ENCODE results near the gene NCK2. TPM values are rescaled to one million over a fixed set of nuclear protein-coding genes. Genes with fewer than 3 reads are reported as not detected.
"Not testable (repeated sequence)": the region's sequence is repeated elsewhere in the genome, so short reads cannot be mapped to it uniquely, and the experiment has no call there.

NCK2 gene
- polyA plus RNA-seq, 3 donors: 2.5 to 18.2 (median 7.6) TPM

DNA sequence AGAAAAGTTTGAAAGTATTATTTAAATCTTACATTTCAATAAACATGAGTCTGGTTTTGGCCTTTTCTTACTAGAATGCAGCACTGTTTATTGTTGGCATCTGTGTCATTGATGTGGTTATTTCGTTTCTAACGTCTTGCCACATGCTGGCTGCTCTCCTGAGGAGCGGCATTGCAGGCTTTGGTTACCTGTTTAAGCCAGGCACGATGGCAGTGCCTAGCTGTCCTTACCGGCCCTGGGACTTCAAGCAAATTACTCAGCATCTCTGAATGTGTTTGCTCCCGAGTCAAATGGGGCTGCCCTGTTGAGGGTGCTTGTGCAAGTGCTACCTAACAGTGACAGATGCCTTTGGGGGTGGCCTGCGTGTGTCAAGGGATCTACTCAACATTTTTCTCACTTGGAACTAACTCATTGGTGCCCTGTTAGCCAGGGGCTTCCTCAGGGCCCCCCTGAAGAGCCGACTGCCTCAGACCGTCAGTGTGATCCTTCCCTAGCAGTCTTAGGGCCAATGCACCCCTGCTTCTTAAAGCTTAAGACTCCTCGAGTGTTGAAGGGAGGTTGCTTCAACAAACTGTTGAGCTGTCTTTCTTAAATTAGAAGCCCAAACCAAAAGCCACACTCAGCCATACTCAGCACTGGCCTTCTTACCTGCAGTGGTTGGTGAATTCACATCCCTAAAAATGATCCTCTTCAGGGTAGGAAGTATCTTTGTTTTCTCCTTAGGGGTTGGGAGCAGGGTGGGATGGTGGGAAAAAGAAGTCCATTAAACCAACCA, 151.5 kb downstream of the NCK2 start:
- no peaks in the 10 kb centered on the region for H3K79me2 ChIP-seq (ENCODE audit: insufficient read depth, low read length)
- H3K4me3 Mint-ChIP-seq: no peak overlapping the region
- no peak overlapping the region for H3K9ac ChIP-seq (ENCODE audit: insufficient read depth, low read length, poor library complexity, severe bottlenecking)
- no peak overlapping the region for H3K4me3 ChIP-seq (replicated peaks in 1 of 3; ENCODE audit: low read depth in 2 of 3, low read length in 3 of 3)
- no peak overlapping the region for H3K27ac Mint-ChIP-seq
- H3K4me2 ChIP-seq (replicated peaks; ENCODE audit: extremely low read depth, low read length, poor library complexity, severe bottlenecking): no peak overlapping the region
- TF ChIP-seq, protein P1, sequence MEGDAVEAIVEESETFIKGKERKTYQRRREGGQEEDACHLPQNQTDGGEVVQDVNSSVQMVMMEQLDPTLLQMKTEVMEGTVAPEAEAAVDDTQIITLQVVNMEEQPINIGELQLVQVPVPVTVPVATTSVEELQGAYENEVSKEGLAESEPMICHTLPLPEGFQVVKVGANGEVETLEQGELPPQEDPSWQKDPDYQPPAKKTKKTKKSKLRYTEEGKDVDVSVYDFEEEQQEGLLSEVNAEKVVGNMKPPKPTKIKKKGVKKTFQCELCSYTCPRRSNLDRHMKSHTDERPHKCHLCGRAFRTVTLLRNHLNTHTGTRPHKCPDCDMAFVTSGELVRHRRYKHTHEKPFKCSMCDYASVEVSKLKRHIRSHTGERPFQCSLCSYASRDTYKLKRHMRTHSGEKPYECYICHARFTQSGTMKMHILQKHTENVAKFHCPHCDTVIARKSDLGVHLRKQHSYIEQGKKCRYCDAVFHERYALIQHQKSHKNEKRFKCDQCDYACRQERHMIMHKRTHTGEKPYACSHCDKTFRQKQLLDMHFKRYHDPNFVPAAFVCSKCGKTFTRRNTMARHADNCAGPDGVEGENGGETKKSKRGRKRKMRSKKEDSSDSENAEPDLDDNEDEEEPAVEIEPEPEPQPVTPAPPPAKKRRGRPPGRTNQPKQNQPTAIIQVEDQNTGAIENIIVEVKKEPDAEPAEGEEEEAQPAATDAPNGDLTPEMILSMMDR (IDR thresholded peaks at IDR 0.05): no peak
- H3K36me3 Mint-ChIP-seq: peaks cover 26 to 41% of the 10 kb centered on the region in 2 donors
- H3K4me1 ChIP-seq (ENCODE audit: control insufficient read depth in 1 of 2, insufficient read depth in 2 of 2, low read length in 2 of 2): no peaks in the 10 kb centered on the region
- DNase-seq: no peak
- H3K9me3 Mint-ChIP-seq: peaks cover 3 to 34% (median 16%) of the 10 kb centered on the region in 7 donors
- intact Hi-C loops (cut with micrococcal nuclease): no loop called here
- H3K27ac ChIP-seq (ENCODE audit: low read depth in 1 of 2, low read length in 2 of 2): no peak overlapping the region
- no peaks in the 10 kb centered on the region for H3K9me3 ChIP-seq (replicated peaks in 1 of 2; ENCODE audit: control insufficient read depth in 1 of 2, insufficient read depth in 1 of 2, low read length in 2 of 2)
- peaks cover 16 to 28% of the 10 kb centered on the region in 2 donors for H3K36me3 ChIP-seq (replicated peaks in 1 of 2; ENCODE audit: control insufficient read depth in 1 of 2, insufficient read depth in 2 of 2, low read length in 2 of 2)
- 94% methylated on average over 8 of the region's 10 CpGs for WGBS (ENCODE audit: insufficient coverage)
- H3K27me3 ChIP-seq (ENCODE audit: control insufficient read depth in 2 of 2, insufficient read depth in 2 of 2, low read length in 2 of 2): no peaks in the 10 kb centered on the region
- peaks cover 0 to 2% (median 0%) of the 10 kb centered on the region in 3 donors for H3K27me3 Mint-ChIP-seq (ENCODE audit: low read depth in 3 of 3)
- no peak overlapping the region for H2AFZ ChIP-seq (ENCODE audit: insufficient read depth, low read depth, low read length, poor library complexity, severe bottlenecking)
- H4K20me1 ChIP-seq (ENCODE audit: insufficient read depth, low read length): no peaks in the 10 kb centered on the region
- H3K4me1 Mint-ChIP-seq: no peaks in the 10 kb centered on the region

DNA sequence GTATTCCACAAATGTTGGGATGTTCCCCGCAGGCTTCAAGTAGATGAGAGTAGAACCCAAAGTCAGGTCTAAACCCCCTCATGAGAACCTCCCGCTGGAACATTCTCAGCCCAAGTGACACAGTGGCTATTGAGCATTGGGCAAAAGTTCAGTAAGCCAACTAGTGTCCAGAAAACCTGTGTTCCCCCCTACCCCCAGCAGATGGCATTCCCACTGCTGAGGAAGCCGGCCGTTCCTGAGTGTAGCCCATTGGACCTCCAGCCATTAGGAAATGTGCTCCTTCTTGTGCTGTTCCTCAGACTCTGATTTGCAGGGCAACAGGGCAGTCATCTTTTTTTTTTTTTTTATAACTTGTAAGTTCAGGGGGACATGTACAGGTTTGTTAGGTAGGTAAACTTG, 152.1 kb downstream of the NCK2 start:
- 88% methylated on average over 1 of the region's 4 CpGs for WGBS (ENCODE audit: insufficient coverage)
- Histone ChIP-seq H3K4me3 (replicated peaks in 1 of 3; ENCODE audit: low read depth in 2 of 3, low read length in 3 of 3) (no peak overlapping the region), H3K27me3 (ENCODE audit: control insufficient read depth in 2 of 2, insufficient read depth in 2 of 2, low read length in 2 of 2) (no peaks in the 10 kb centered on the region), H3K79me2 (ENCODE audit: insufficient read depth, low read length) (no peaks in the 10 kb centered on the region), H3K4me2 (replicated peaks; ENCODE audit: extremely low read depth, low read length, poor library complexity, severe bottlenecking) (no peak overlapping the region), H4K20me1 (ENCODE audit: insufficient read depth, low read length) (no peaks in the 10 kb centered on the region), H3K27ac (ENCODE audit: low read depth in 1 of 2, low read length in 2 of 2) (no peak overlapping the region), H3K36me3 (replicated peaks in 1 of 2; ENCODE audit: control insufficient read depth in 1 of 2, insufficient read depth in 2 of 2, low read length in 2 of 2) (peaks cover 16 to 28% of the 10 kb centered on the region in 2 donors), H3K4me1 (ENCODE audit: control insufficient read depth in 1 of 2, insufficient read depth in 2 of 2, low read length in 2 of 2) (no peaks in the 10 kb centered on the region), H3K9me3 (replicated peaks in 1 of 2; ENCODE audit: control insufficient read depth in 1 of 2, insufficient read depth in 1 of 2, low read length in 2 of 2) (peaks cover 0 to 3% of the 10 kb centered on the region in 2 donors), H3K9ac (ENCODE audit: insufficient read depth, low read length, poor library complexity, severe bottlenecking) (no peak overlapping the region), H2AFZ (ENCODE audit: insufficient read depth, low read depth, low read length, poor library complexity, severe bottlenecking) (no peak overlapping the region)
- Mint-ChIP-seq H3K36me3 (peaks cover 26 to 40% of the 10 kb centered on the region in 2 donors), H3K27me3 (ENCODE audit: low read depth in 3 of 3) (peaks cover 0 to 2% (median 0%) of the 10 kb centered on the region in 3 donors), H3K27ac (peak overlapping the region in 1 of 7 donors; percentile 25), H3K4me1 (no peaks in the 10 kb centered on the region), H3K9me3 (peaks cover 3 to 34% (median 16%) of the 10 kb centered on the region in 7 donors), H3K4me3 (no peak overlapping the region)
- TF ChIP-seq, protein P1 (IDR thresholded peaks at IDR 0.05): no peak
- DNase-seq: no peak
- intact Hi-C loops (cut with micrococcal nuclease): no loop called here

DNA sequence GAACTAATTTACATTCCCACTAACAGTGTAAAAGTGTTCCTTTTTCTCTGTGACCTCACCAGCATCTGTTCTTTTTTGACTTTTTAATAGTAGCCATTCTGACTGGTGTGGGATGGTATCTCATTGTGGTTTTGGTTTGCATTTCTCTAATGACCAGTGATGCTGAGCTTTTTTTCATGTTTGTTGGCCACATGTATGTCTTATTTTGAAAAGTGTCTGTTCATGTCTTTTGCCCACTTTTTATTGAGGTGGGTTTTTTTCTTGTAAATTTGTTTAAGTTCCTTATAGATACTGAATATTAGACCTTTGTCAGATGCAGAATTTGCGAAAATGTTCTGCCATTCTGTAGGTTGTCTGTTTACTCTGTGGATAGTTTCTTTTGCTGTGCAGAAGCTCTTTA, 153.0 kb downstream of the NCK2 start:
- H3K4me1 ChIP-seq (ENCODE audit: control insufficient read depth in 1 of 2, insufficient read depth in 2 of 2, low read length in 2 of 2); H3K27ac ChIP-seq (ENCODE audit: low read depth in 1 of 2, low read length in 2 of 2); H3K4me3 ChIP-seq (replicated peaks in 1 of 3; ENCODE audit: low read depth in 2 of 3, low read length in 3 of 3); H3K27me3 ChIP-seq (ENCODE audit: control insufficient read depth in 2 of 2, insufficient read depth in 2 of 2, low read length in 2 of 2); H3K4me3 Mint-ChIP-seq; H3K9me3 ChIP-seq (replicated peaks in 1 of 2; ENCODE audit: control insufficient read depth in 1 of 2, insufficient read depth in 1 of 2, low read length in 2 of 2); H3K4me1 Mint-ChIP-seq; H3K9ac ChIP-seq (ENCODE audit: insufficient read depth, low read length, poor library complexity, severe bottlenecking); H3K27me3 Mint-ChIP-seq (ENCODE audit: low read depth in 3 of 3); intact Hi-C loops (cut with micrococcal nuclease); H2AFZ ChIP-seq (ENCODE audit: insufficient read depth, low read depth, low read length, poor library complexity, severe bottlenecking); DNase-seq; H4K20me1 ChIP-seq (ENCODE audit: insufficient read depth, low read length); H3K79me2 ChIP-seq (ENCODE audit: insufficient read depth, low read length); H3K27ac Mint-ChIP-seq; H3K4me2 ChIP-seq (replicated peaks; ENCODE audit: extremely low read depth, low read length, poor library complexity, severe bottlenecking): not testable (repeated sequence)
- 100% methylated on average over 1 of the region's 1 CpG for WGBS (ENCODE audit: insufficient coverage)
- Mint-ChIP-seq H3K36me3 (peaks cover 26 to 39% of the 10 kb centered on the region in 2 donors), H3K9me3 (peaks cover 7 to 34% (median 16%) of the 10 kb centered on the region in 7 donors)
- peaks cover 16 to 28% of the 10 kb centered on the region in 2 donors for H3K36me3 ChIP-seq (replicated peaks in 1 of 2; ENCODE audit: control insufficient read depth in 1 of 2, insufficient read depth in 2 of 2, low read length in 2 of 2)

All from CD14-positive monocyte (primary cell).